ENCODE results near the gene RIMBP2.

DNA sequence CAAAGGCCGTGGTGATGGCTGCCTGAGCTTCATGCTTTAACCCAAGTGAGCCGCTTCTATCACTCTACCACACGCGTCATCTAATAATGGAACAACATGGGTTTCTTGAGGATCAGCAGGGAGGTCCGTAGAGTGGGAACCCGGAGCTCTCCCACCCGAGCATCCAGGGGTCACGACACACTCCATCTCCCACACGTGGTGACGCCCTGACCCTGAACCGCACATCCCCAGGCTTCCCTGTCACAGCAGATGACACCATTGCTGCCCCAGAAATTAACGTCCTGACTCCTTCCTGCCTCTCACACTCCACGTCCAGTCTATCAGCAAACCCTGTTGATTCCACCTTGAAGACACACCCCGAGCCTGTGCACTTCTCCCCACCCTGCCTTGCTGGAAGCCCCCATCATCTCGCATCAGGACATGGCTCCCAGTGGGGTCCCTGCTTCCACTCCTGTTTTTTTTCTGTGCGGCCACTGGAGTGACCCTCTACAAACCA lies 215.2 kb downstream of the RIMBP2 start:
- TF ChIP-seq, protein P1, sequence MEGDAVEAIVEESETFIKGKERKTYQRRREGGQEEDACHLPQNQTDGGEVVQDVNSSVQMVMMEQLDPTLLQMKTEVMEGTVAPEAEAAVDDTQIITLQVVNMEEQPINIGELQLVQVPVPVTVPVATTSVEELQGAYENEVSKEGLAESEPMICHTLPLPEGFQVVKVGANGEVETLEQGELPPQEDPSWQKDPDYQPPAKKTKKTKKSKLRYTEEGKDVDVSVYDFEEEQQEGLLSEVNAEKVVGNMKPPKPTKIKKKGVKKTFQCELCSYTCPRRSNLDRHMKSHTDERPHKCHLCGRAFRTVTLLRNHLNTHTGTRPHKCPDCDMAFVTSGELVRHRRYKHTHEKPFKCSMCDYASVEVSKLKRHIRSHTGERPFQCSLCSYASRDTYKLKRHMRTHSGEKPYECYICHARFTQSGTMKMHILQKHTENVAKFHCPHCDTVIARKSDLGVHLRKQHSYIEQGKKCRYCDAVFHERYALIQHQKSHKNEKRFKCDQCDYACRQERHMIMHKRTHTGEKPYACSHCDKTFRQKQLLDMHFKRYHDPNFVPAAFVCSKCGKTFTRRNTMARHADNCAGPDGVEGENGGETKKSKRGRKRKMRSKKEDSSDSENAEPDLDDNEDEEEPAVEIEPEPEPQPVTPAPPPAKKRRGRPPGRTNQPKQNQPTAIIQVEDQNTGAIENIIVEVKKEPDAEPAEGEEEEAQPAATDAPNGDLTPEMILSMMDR (conservative IDR thresholded peaks at IDR 0.05 in 1 of 2, IDR thresholded peaks at IDR 0.05 in 1 of 2; ENCODE audit: extremely low read depth in 1 of 2, insufficient read depth in 1 of 2, low read depth in 1 of 2, low read length in 2 of 2): no peak
- no peak for TF ChIP-seq EZH2 (IDR thresholded peaks at IDR 0.05; ENCODE audit: borderline replicate concordance, low read length)
